A673 (cell line): Measurements from ENCODE around the gene GNA15.
"Not testable (repeated sequence)": the region's sequence is repeated elsewhere in the genome, so short reads cannot be mapped to it uniquely, and the experiment has no call there.

Experiments
- CTCF ChIP-seq: fragments of 300-800, 200-600 bp; sonication (generic); conservative IDR thresholded peaks from 2 replicates; pipeline ENCODE4 v1.5.1; 2017; ENCODE audit warnings: low read depth, mild to moderate bottlenecking, antibody characterized with exemption, low read length, moderate library complexity, mixed read lengths
- EZH2 ChIP-seq: fragments of 200-600 bp; sonication (generic); IDR thresholded peaks from 2 replicates; pipeline ENCODE4 v1.6.1; 2017; ENCODE audit warnings: borderline replicate concordance, low read depth, mild to moderate bottlenecking, mixed read lengths, antibody characterized with exemption, low read length; ENCODE audit not compliant: poor library complexity, severe bottlenecking

GRCh38 chr19:3154447-3154846 is 18.6 kb downstream of the GNA15 start:
- not testable (repeated sequence) for TF ChIP-seq CTCF, EZH2
